ENCODE measurements around the gene TSPYL6. TPM values are rescaled to one million over a fixed set of nuclear protein-coding genes. Genes with fewer than 3 reads are reported as not detected.

The TSPYL6 gene
- total RNA-seq, 4 donors from 2014 or later, result 0.31 TPM; not detected in 3

DNA sequence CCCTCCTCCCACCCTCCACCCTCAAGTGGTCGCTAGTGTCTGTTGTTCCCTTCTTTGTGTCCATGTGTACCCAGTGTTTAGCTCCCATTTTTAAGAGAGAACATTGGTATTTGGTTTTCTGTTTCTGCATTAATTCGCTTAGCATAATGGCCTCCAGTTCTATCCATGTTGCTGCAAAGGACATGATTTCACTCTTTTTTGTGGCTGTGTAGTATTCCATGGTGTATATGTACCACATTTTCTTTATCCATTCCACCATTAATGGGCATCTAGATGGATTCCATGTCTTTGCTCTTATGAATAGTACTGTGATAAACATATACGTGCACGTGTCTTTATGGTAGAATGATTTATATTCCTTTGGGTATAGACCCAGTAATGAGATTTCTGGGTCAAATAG, 42.9 kb downstream of the TSPYL6 start:
- no peaks in the 10 kb centered on the region for H3K27me3 ChIP-seq
- TF ChIP-seq CTCF (IDR thresholded peaks at IDR 0.05), result no peak
- no peak for TF ChIP-seq POLR2AphosphoS5 (IDR thresholded peaks at IDR 0.05)
- TF ChIP-seq EP300 (IDR thresholded peaks at IDR 0.05), result no peak
- no peak for TF ChIP-seq POLR2A (IDR thresholded peaks at IDR 0.05)
- no peak overlapping the region for H3K4me3 ChIP-seq
- no peak for ATAC-seq
- WGBS, 2 donors (ENCODE audit: low coverage in 1 of 2), result 94 to 97% methylated on average over 4 of the region's 4 CpGs
- peaks cover 0 to 7% (median 0%) of the 10 kb centered on the region in 3 donors for H3K9me3 ChIP-seq
- peaks cover 8 to 32% (median 17%) of the 10 kb centered on the region in 3 donors for H3K4me1 ChIP-seq
- H3K36me3 ChIP-seq, result no peaks in the 10 kb centered on the region
- peak overlapping the region in 3 of 4 donors; percentile 2 to 60 (median 56) for H3K27ac ChIP-seq

DNA sequence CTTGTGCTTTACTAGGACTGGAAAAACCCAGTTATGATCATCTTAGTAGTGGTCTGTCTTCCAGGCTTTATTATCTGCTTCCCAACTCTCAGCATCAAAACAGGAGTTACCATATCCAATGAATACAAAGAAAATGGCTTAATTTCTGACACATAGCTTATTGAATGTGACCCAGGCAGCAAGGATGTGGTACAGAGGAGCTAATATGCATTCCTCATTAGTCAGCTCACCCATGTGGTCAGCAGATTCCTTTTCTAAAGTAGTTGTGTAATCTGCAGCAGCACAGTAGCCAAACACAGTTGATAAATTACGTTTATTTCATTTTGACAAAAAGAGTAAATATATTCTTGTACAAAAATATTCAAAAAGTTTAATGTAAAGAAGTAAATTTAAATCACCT, 43.6 kb downstream of the TSPYL6 start:
- H3K27ac ChIP-seq, result peak overlapping the region; percentile 35 to 60 (median 57)

DNA sequence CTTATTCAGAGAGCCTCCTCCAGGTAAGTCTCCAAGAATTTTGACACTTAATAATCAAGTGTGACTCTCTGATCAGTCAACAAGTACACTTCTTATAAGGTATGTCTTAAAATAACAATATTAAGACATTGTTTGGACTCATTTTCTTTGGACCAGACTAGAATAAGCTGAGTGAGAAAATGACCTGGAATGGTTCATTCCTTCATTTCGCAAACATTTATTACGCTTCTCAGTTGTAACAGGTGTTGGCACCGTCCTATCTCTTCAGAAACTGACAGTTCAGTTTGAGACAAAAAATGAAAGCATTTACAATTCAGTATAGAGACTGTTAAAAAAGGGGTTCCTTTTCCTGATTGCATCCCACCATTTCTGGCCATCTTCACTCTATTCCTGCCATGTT, 46.6 kb downstream of the TSPYL6 start:
- H3K27me3 ChIP-seq, result no peaks in the 10 kb centered on the region
- WGBS, 2 donors (ENCODE audit: low coverage in 1 of 2), result 41 to 65% methylated on average over 3 of the region's 3 CpGs
- H3K9me3 ChIP-seq, result no peaks in the 10 kb centered on the region
- no peak overlapping the region for H3K4me3 ChIP-seq
- H3K36me3 ChIP-seq, result no peaks in the 10 kb centered on the region
- H3K4me1 ChIP-seq, result peaks cover 8 to 49% (median 22%) of the 10 kb centered on the region in 3 donors
- peak; percentile 42 for ATAC-seq
- H3K27ac ChIP-seq, result peak overlapping the region; percentile 29 to 65 (median 45)
- TF ChIP-seq CTCF (IDR thresholded peaks at IDR 0.05) (no peak), POLR2AphosphoS5 (IDR thresholded peaks at IDR 0.05) (no peak), EP300 (IDR thresholded peaks at IDR 0.05) (no peak)

More for the DNA sequence above, 43.6 kb downstream of the TSPYL6 start:
- TF ChIP-seq POLR2AphosphoS5 (IDR thresholded peaks at IDR 0.05) (peak; percentile 80), POLR2A (IDR thresholded peaks at IDR 0.05) (no peak)
- Histone ChIP-seq H3K4me1 (peaks cover 8 to 38% (median 21%) of the 10 kb centered on the region in 3 donors), H3K27me3 (no peaks in the 10 kb centered on the region), H3K4me3 (no peak overlapping the region), H3K36me3 (no peaks in the 10 kb centered on the region), H3K9me3 (peaks cover 0 to 7% (median 0%) of the 10 kb centered on the region in 3 donors)
- 13 to 29% methylated on average over 1 of the region's 1 CpG for WGBS, 2 donors (ENCODE audit: low coverage in 1 of 2)
- peak; percentile 87 for ATAC-seq

DNA sequence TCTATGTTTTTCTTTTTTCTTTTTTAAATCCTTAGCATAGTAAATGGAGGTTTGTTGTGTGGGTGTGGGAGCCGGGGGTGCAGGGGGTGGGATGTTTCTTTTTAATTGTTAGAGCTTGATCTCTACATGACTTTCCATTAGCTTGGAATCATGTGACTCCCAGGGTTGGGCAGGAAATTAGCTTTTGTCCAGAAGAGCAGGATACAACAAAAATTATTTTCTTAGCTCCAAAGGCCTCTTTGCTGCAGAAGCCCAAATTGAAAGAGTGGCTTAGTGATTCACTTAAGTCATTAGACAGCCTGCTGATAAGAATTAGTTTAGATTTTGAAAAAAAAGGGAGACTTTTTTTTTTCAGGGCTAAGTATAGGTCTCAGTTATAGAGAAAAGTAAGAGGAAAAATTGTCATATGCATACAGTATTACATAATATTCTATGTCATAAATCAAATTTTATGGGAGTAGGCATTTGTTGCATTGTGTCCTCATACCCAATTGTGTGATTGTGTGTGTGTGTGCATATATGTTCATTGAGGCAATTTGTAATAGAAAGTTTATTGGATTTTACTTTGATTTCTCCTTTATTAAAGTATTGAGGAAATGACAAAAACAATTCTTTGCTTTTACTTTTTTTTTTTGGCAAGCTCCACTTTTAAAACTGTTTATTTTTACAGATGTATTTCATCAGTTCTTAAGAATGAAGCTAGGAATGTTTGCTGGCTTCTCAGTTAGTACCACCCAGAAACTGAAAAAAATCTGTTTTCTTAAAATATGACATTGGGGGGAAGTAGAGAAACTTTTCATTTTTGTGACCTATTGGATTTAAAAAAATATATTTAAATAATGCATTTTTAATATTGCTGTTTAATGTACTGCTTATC, 47.4 kb downstream of the TSPYL6 start:
- H3K4me1 ChIP-seq, result peaks cover 8 to 49% (median 22%) of the 10 kb centered on the region in 3 donors
- ATAC-seq, result peak; percentile 52

More for the DNA sequence above, 47.4 kb downstream of the TSPYL6 start:
- Histone ChIP-seq H3K27ac (peak overlapping the region; percentile 43 to 65 (median 47)), H3K36me3 (no peaks in the 10 kb centered on the region), H3K4me3 (no peak overlapping the region), H3K9me3 (no peaks in the 10 kb centered on the region), H3K27me3 (no peaks in the 10 kb centered on the region)
- 25% methylated on average over 1 of the region's 1 CpG; no CpG with 5 or more reads in 1 of the 2 donors for WGBS, 2 donors (ENCODE audit: low coverage in 1 of 2)
- TF ChIP-seq POLR2A (IDR thresholded peaks at IDR 0.05) (no peak), CTCF (IDR thresholded peaks at IDR 0.05) (no peak), EP300 (IDR thresholded peaks at IDR 0.05) (no peak)
